ENCODE data around the gene GPLD1. TPM values are rescaled to one million over a fixed set of nuclear protein-coding genes. Genes with fewer than 3 reads are reported as not detected.

Gene GPLD1
- total RNA-seq, 1 donor from 2014 or later, result 0.19 TPM

DNA sequence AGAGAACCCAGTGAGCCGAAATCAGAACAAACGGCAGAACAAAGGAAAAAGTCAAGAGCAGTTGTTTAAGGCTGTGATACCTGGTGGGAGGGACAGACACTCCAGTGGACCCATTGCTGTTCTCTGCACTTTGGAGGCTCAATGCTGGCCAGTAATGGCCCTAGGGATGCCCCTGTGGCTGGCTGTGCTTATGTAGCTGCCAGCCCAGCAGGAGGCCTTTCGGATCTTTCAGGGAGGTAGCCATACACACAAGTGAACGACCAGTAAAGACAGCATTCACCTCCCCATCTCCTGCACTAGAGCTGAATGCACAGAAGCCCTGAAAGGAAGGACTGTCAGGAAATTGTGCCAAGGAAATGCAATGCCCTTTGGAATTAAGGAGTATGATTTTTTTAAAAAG is 34.3 kb downstream of the GPLD1 start:
- DNase-seq (ENCODE audit: low read depth), result no peak

DNA sequence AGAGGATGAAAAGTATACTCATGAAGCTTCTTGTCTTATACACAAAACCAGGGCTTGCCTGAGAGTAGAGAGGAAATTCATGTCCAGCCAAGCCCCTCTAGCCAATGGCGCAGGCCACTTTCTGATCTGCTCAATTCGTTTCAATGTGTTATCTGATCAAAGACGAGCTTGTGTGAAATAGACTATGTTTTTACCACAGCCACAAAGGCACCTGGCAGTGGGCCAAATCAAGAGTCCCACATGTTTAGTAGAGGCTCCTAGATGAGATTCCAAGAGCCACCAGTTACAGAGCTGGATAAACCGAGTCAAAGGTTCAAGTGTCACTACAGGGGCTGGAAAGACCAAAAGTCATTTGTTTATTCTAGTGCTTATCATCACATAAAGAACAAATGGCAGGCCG is 34.9 kb downstream of the GPLD1 start:
- no peak for DNase-seq (ENCODE audit: low read depth)

DNA sequence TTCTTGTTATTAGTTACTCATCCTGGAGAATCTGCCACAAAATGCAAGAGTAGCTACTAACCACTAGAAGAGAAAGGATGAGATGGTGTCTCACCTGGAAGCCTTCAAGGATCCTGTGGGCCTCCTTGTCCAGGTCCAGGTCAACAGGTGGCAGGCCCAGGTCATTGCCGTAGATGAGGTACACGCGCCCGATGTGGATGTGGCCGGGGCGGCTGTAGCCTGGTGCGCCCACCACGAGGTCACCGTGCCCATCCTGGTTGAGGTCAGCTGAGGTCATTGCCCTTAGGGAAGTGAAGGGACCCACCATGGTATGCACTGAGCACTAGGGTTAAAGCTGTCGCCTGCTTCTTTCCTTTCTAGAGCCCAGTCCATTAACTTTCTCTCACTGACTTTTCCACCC is 35.5 kb downstream of the GPLD1 start:
- DNase-seq (ENCODE audit: low read depth), result no peak

GRCh38 chr6:24451581-24452388 is 37.6 kb downstream of the GPLD1 start:
- DNase-seq (ENCODE audit: low read depth), result no peak

GRCh38 chr6:24448828-24449525 is 40.4 kb downstream of the GPLD1 start:
- DNase-seq (ENCODE audit: low read depth), result no peak

DNA sequence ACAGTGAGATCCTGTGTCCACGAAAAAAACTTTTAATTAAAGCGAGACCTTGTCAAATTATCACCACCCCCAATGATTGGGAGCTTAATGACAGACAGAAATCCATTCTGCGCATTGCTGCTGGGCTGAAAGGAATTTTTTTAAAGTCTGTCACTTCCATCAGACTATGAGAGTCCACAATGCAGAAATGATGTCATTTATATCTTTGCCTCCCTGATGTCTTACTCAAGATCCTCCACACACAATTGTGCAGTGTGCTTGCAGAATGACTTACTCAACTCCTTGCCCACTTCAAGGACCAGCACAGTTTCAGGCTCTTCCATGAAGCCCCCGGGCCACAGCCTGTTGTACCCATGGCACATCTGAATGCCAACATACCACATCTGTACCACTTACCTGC is 41.0 kb downstream of the GPLD1 start:
- DNase-seq (ENCODE audit: low read depth), result no peak

GRCh38 chr6:24446670-24447069 is 42.7 kb downstream of the GPLD1 start:
- no peak for DNase-seq (ENCODE audit: low read depth)

DNA sequence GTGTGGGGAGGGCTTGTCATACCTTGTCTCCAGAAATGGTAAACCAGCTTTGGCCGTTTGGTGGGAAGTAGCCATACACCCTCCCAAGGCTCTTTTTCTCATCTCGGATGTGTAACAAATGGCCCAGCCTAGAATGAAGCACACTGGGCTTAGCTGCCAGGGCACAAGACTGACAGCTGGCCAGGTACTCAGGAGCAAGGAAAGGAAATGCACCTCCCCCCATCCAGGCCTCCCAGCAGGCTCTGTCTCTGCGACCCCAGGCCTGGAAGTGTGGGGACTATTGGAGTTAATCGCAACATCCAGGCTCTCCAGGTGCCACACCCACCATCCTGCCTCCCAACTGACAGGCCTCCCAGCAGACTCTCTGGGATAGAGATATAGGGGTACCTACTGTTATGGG is 43.7 kb downstream of the GPLD1 start:
- DNase-seq (ENCODE audit: low read depth), result no peak

- no peak for DNase-seq (ENCODE audit: low read depth)
Measured at GRCh38 chr6:24444588-24444987, 44.8 kb downstream of the GPLD1 start.

- no peak for DNase-seq (ENCODE audit: low read depth)
Measured at GRCh38 chr6:24441599-24441904, 47.8 kb downstream of the GPLD1 start.

DNA sequence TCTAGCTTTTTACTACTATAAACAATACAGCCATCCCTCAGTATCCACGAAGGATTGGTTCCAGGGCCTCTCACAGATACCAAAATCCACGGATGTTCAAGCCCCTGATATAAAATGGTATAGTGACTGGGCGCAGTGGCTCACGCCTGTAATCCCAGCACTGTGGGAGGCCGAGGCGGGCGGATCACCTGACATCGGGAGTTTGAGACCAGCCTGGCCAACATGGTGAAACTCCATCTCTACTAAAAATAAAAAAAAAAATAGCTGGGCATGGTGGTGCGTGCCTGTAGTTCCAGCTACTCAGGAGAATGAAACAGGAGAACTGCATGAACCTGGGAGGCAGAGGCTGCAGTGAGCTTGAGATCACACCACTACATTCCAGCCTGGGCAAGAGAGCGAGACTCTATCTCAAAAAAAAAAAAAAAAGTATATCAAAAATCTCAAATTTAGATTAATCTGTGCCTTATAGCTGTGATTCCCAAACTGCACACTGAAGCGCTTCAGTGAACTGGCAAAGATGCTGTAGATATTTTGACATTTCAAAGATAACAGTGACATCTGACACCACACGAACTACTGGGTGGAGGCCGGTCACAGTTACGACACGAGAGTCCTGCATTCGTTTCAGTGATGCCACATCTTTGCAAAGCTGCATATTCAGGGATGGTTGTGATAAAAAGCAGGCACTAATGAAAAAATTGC is 48.3 kb downstream of the GPLD1 start:
- DNase-seq (ENCODE audit: low read depth), result no peak

DNA sequence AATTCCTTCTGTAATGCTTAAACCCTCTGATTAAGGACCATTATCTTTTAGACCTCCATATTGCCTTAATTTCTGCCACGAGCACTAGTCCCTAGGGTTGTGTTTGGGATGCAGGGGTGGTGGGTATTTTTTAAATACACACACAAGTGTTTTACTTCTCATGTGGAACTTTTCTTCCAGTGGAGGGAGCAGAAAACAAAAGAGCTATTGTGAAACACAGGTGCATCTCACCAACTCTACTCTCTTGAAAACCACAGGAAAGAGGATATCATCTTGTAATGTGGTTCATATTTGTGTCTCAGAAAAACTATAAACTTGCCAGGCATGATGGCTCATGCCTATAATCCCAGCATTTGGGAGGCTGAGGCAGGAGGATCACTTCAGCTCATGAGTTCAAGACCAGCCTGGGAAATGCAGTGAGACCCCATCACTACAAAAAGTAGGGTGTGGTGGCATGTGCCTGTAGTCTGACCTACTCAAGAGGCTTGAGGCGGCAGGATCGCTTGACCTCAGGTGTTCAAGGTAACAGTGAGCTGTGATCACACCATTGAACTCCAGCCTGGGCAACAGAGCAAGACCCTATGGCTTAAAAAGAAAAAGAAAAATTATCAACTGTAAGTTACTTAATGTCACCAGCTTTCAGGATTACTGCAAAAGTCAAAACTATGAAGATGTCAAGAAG is 49.4 kb downstream of the GPLD1 start:
- DNase-seq (ENCODE audit: low read depth), result no peak

DNA sequence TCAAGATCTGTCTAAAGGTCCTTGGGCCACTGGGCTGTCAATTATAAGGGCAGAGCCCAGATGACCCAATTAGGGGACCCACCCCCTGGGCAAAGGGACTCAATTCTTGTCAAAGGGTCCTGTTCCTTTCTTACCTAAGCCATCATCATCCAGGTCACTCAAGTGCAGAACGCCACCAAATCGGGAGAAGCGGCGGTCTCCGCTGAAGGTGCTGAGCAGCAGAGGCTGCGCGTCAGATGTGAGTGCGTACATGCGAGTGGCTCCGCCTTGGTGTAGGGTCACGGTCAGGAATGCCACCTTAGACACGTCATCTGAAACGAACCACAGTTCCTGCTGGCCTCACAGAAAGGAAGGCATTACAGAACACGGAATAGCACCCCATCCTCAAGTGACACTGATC is 52.4 kb downstream of the GPLD1 start:
- no peak for DNase-seq (ENCODE audit: low read depth)

DNA sequence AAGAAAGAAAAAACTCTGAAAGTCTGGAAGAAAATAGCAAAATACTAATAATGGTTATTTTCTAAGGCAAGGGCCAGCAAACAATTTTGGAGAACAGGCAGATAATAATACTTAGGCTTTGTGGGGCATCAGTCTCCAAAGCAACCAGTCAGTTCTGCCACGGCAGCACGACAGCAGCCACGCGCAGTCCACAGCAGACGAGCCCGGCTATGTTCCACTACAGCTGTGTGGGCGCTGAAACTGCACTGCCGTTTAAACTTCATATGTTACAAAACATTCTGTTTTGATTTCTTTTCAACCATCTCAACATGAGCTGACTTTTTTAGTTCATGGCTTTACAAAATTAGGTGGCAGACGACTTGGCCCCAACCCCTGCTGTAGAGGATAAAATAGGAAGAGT is 56.8 kb downstream of the GPLD1 start:
- no peak for DNase-seq (ENCODE audit: low read depth)

- DNase-seq (ENCODE audit: low read depth), result peak; percentile 52
Measured at GRCh38 chr6:24431045-24431451, 58.3 kb downstream of the GPLD1 start.

DNA sequence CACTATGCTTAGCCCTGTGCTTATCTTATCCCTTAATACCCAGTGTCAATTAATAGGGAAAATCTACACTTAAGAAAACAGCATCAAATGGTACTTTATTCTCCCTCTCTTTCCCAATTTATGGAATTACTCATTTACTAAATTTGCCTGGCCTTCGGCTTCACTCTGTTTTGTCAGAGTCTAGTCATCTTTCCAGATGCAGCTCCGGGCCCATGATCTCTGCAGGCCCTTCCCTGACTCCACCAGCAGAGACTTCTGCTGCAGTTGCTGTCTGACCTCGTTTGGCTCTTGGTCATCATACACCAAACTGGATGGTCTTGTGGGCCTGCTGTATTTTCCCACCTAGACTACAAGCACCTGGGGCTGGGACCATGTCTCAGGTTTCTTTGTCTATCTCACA is 59.3 kb downstream of the GPLD1 start:
- DNase-seq (ENCODE audit: low read depth), result no peak

DNA sequence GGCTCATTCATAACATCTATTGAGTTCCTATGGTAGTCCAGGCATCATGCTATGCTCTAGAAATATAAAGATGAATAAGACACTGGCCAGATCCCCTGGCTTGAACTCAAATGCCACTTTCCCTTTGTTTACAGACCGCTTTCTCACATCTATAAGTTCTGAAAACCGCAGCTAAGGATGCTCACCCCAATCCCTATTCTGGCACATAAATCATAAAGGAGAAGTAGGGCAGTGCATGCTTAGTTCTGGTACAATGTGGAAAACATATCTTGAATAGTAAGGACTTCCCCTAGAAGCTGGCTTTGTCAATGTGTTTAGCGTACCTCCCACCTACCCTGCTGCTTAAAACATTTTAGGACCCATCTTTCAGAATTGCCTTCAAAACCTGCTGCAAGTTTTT is 60.2 kb downstream of the GPLD1 start:
- no peak for DNase-seq (ENCODE audit: low read depth)

- no peak for DNase-seq (ENCODE audit: low read depth)
Measured at GRCh38 chr6:24428615-24429014, 60.8 kb downstream of the GPLD1 start.

DNA sequence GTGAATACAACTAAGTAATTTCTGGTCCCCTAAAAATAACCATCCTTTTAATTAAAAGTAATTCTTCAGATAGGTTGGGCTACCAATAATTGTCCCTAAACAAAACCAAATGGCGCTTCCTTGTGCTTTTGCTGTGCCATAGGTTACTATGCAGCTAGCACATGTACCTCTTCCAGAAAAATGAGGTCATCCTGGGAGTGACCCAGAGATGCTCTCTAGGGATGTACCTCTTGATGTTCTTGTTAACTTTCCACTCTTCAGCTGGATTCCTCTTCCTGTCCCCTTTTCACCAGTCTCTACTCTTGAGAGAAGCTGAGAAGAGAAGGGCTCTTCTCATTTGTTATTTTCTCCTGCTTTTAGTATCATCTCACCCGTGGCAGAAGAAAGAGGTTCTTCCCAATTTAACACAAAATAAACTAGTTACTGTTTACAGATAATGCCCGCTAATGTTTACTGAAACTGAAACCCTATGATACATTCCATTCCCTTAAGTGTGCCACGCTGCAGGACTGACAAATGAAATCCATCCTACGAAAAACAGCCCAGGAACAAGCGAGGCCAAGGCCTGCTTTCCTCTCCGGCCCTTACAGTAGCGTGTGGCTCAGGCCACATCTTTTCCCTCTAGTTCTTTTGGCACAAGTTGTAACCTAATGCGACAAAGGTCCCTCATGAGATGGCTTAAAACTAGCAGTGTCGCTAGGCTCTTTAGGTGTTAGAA is 62.5 kb downstream of the GPLD1 start:
- DNase-seq (ENCODE audit: low read depth), result no peak

DNA sequence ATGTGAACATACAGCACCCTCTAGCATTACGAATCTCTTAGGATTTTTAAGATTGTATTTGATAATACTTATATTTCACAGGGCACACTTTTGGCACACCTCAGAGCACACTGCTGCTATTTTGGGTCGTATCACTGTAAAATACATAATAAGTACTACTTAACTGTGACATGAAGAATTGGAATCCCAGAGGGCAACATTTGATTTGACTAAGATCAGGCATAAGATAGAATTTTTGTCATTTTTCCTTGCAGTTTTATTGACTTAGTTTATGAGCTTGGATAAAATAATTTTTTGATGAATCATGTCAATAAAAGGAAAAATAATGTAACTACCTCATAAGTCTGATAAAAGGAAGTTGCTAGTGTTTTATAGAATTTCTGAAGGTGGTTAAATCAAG is 64.3 kb downstream of the GPLD1 start:
- DNase-seq (ENCODE audit: low read depth), result no peak

DNA sequence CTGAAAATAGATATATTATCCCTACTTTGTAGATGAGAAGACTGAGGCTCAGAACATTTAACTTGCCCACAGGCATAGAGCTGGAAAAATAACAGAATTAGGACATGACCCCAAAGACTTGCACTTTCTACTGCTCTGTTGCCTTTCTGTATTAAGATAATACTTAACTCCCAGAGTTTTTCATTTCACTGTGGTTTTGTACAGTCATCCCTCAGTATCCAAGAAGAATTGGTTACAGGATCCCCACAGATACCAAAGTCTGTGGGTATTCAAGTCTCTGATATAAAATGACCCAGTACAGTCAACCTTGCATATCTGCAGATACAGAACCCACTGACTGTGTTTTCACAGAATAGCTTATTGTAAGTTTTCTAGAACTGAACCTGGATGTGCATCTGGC is 69.9 kb downstream of the GPLD1 start:
- DNase-seq (ENCODE audit: low read depth), result no peak

All from myocyte (in vitro differentiated cells).